ENCODE results near the gene MED12L. TPM values are rescaled to one million over a fixed set of nuclear protein-coding genes. Genes with fewer than 3 reads are reported as not detected.

MED12L gene
- total RNA-seq, 4 donors from 2014 or later, result under 0.01 to 0.34 (median 0.27) TPM

DNA sequence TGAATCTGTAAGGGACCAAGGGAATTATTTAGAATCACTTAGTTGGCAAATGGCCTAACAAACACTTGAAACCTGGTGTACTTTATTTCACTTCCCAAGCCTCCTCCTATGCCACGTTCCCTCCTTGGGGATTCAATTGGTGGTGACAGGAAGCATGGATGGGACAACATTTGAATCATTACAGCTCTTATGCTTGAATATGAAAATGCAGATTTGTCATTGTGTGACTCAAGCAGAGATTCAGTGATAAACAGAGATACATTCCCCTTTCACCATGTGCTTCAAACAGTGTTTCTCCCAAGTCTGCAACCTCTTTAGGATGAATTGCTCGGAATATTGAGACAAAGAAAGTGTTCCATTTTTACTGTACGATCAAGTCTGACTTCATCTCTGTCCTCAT lies 32.7 kb upstream of the MED12L start:
- TF ChIP-seq, protein P1, sequence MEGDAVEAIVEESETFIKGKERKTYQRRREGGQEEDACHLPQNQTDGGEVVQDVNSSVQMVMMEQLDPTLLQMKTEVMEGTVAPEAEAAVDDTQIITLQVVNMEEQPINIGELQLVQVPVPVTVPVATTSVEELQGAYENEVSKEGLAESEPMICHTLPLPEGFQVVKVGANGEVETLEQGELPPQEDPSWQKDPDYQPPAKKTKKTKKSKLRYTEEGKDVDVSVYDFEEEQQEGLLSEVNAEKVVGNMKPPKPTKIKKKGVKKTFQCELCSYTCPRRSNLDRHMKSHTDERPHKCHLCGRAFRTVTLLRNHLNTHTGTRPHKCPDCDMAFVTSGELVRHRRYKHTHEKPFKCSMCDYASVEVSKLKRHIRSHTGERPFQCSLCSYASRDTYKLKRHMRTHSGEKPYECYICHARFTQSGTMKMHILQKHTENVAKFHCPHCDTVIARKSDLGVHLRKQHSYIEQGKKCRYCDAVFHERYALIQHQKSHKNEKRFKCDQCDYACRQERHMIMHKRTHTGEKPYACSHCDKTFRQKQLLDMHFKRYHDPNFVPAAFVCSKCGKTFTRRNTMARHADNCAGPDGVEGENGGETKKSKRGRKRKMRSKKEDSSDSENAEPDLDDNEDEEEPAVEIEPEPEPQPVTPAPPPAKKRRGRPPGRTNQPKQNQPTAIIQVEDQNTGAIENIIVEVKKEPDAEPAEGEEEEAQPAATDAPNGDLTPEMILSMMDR (IDR thresholded peaks at IDR 0.05; ENCODE audit: low read depth), result no peak

DNA sequence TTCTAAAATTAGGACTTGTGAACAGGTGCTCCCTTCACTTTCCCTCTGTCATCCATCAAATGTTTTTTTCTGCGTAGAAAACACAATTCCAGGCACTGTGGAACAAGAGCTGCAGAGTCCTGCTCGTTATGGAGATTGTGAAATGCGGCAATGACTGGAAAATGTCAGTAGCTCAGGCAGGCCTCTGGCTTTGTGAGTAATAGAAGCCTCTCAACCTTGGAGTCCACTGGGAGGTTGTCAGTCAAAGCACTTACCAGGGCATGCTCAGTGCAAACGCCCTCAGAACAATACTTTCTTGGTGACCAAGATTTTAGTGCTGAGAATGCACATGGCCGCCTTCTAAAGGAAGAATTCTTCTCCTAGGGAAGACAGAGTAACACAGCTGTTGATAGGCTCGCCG lies 26.7 kb upstream of the MED12L start:
- TF ChIP-seq, protein P1 (IDR thresholded peaks at IDR 0.05; ENCODE audit: low read depth), result no peak

DNA sequence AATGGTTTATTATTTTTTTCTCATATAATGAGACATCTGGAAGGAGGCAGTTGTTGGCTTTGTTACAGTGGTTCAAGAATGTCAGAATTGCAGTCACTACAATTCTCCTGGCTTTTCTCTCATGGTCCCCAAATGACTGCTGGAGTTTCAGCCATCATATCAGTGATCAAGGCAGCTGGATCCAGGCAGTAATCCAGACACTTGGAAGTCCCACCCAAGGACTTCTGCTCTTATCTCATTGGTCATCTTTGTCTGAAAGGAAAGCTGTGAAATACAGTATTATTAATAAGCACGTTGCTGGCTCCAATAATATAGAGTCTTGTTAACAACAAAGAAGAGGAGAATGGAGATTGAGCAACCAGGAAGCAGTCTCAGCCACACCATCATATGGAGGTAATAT lies 22.9 kb upstream of the MED12L start:
- TF ChIP-seq, protein P1 (IDR thresholded peaks at IDR 0.05; ENCODE audit: low read depth), result no peak

DNA sequence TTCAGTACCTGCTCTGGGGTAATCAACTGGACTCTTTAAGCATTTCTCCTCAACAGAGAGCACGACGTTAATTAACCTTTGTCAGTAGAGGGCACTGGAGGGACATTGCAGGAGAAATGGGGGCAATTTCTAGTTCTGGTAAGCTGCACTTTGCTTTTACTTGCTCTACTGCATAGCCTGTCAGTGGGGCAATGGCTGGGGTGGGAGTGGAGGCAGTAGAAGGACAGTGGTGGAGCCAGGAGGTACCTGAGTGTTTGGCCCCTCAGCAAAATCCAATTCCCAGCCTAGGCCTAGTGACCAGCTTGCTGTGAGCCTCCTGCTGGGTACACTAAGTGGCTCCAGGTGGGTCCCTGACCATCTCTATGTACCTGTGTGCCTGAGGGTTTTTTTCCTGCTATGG lies 18.3 kb upstream of the MED12L start:
- TF ChIP-seq, protein P1 (IDR thresholded peaks at IDR 0.05; ENCODE audit: low read depth), result no peak

DNA sequence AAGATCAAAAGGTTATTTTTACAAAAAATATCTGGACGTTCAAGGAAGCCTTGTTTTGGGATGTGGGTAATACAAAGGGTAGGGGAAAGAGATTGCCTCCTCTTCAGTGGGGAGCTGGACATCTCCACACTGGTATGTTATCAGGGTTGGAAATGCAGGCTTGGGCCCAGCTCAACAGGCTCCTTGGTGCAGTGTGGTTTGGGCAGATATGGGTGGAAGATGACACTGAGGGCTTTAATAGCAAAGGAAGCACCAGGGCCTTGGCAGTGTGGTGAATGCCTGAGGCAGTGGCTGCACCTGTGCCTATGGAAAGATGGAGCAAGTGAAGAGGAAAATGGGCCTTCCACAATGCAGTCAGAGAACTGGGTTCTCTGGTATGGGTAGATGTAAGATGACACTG lies 11.2 kb upstream of the MED12L start:
- TF ChIP-seq, protein P1 (IDR thresholded peaks at IDR 0.05; ENCODE audit: low read depth), result no peak

DNA sequence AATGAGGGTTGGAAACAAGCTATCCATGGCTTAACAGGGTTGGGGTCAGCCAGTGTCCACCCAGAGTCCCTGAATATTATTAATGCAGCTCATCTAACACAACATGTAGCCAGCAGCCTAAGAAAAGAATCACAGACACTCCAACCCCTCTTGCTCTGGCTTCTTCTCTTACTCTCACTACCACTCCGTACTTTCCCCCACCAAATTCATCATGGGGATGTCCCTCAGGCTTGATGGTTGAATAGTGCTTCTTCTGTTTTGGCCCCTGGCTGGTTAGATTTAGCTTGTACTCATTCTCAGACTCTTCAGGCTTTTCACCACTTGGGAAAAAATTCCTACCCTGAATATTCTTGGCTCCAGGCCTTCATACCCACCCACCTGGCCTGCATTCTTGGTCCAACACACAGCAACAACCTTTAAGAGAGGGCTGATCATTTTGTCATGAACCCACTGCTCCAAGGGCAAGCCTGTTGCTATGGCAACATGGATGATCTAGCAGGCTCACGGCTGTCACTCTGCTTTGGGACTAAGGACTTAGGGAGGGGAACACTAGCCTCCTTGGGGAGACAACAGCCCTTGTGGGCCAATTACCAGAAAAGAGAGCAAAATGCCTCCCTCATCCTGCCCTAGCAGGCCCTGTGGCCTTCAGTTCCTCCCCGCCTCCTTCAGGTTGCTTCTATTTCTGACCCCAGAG lies 9.4 kb upstream of the MED12L start:
- TF ChIP-seq, protein P1 (IDR thresholded peaks at IDR 0.05; ENCODE audit: low read depth), result no peak

DNA sequence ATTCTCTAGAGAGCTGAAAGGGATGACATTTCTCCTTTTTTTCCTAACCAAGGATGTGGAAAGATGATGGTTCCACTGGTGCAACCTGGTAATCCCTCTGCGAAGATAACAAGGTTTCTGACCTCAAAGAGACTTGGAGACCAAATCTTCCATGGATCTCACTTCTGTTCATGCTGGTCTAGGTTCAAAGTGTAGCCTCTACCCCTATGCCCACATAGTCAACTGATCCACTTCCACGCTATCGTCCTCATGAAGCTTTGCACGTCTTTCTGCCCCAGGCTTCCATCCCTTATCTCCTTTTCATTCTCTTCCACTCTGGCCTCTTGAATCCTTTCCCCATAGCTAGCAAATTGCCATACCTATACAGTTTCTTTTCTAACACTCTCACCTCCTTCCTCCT lies 8.8 kb upstream of the MED12L start:
- TF ChIP-seq, protein P1 (IDR thresholded peaks at IDR 0.05; ENCODE audit: low read depth), result no peak
